Motor neuron (in vitro differentiated cells): Measurements from ENCODE around the gene EVPL. TPM values are rescaled to one million over a fixed set of nuclear protein-coding genes. Genes with fewer than 3 reads are reported as not detected.
A peak's percentile ranks its signal among the peaks of the same experiment; 100 is the strongest.

Source experiments
- ATAC-seq, 8 experiments: fragments of 200-7000 bp; cut with Tn5 transposase; replicated peaks in 6 of 8; 2 replicates each; pipeline ENCODE4 v1.8.0; 2021; ENCODE audit warnings: mild to moderate bottlenecking in 8 of 8, moderate library complexity in 8 of 8
- H3K27ac ChIP-seq, 2 donors: fragments of 250-450 bp; sonication (Bioruptor Pico); 2 replicates each; pipeline ENCODE4 v1.9.0; 2021; ENCODE audit warnings: antibody characterized with exemption in 2 of 2, mild to moderate bottlenecking in 2 of 2, moderate library complexity in 1 of 2
- H3K4me1 ChIP-seq, 2 donors: fragments of 250-450 bp; sonication (Bioruptor Pico); replicated peaks in 1 of 2; 2 replicates each; pipeline ENCODE4 v1.6.1; 2021; ENCODE audit warnings: antibody characterized with exemption in 2 of 2, mild to moderate bottlenecking in 2 of 2, moderate library complexity in 1 of 2
- H3K4me3 ChIP-seq, 5 donors: fragments of 250-450 bp; sonication (Bioruptor Pico); 2 replicates each; pipeline ENCODE4 v1.9.0; 2021; ENCODE audit warnings: antibody characterized with exemption in 5 of 5, mild to moderate bottlenecking in 5 of 5, moderate library complexity in 4 of 5
- WGBS, 10 experiments: fragments of 450-650 bp; shearing (Covaris generic); methylation state at CpG; one replicate each; pipeline ENCODE4 v1.0.0; 2022; 5-methylcytosine and 5-hydroxymethylcytosine counted together
- in situ Hi-C, 9 experiments: fragments of 400-800 bp; cut with MboI; loops; one replicate each; pipeline ENCODE4 v1.15.0; 2021; ENCODE audit warnings: low sequenced_read_pairs in 9 of 9, low pct_unique_long_range_greater_than_20kb in 2 of 9; ENCODE audit not compliant: unreplicated experiment in 9 of 9
- total RNA-seq, 8 experiments: library from RNA; unstranded; fragments of 300-600 nt; gene quantifications; 2 replicates each; pipeline versions ENCODE4 v1.2.3 to v1.2.4, GENCODE V29; 2022

Gene EVPL
- total RNA-seq, 8 experiments from 2014 or later, result 0.05 to 1.0 (median 0.59) TPM; not detected in 1

DNA sequence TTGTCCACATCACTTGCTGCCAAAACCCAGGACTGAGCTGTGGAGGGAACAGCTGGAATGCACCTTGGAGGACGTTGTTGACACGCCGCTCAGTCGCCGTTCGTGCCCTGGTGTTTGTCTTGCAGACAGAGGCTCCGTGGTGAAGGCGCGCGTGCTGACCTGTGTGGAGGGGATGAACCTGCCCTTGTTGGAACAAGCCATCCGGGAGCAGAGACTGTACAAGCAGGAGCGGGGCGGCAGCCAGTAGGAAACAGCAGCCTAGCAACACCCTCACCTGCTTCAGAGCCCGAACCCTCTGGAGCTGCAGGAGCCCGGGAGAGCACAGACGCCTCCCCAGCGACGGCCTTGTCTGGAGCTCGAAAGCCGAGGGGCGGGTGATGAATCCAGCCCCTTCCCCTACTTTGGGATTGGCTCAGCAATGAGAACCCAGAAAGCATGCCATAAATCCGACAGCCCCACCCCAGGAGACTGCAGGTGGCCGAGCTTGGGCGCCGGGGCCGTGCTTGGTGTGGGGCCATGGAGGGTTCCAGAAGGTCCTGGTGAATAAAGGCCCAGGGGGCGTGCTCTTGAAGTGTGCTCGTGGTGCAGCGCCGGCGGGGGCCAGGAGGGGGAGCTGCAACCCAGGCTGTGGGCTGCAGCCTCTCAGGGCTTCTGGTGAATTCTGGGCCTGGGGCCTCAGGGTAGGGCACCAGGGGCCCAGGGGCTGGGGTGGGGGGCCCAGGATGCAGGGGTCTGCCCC lies 26.9 kb downstream of the EVPL start:
- Histone ChIP-seq H3K4me1 (peaks cover 0 to 7% of the 10 kb centered on the region in 2 donors), H3K4me3 (no peak overlapping the region), H3K27ac (no peak overlapping the region)
- in situ Hi-C loops, result loop anchor here in 4 of 9 experiments (25.0 kb wide), 1 partner anchor 287 kb away; no protein-coding TSS in a partner anchor
- peak; percentile 30 to 83 (median 64) for ATAC-seq
- WGBS, 10 experiments, result 81 to 91% (median 85%) methylated on average over 5 to 9 of the region's 31 CpGs; no CpG with 5 or more reads in 7 of the 10 experiments

DNA sequence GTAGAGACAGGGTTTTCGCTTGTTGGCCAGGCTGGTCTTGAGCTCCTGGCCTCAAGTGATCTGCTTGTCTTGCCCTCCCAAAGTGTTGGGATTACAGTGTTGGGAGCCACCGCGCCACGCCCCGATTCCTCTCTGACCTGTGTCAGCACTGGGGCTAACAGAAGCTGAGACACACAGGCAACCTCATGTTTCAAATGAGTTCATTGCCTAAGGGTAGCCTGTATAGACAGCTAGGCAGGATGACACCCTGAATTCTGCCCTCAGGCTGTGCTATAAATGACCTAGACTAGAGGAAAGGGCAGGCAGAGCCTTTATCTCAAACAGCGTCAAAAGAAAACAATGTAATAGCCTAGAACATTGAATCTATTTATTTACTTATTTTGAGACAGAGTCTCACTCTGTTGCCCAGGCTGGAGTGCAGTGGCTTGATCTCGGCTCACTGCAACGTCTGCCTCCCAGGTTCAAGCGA lies 28.7 kb downstream of the EVPL start:
- ATAC-seq, result peak in 2 of 8 experiments; percentile 10 to 13
- in situ Hi-C loops, result no loop called here

DNA sequence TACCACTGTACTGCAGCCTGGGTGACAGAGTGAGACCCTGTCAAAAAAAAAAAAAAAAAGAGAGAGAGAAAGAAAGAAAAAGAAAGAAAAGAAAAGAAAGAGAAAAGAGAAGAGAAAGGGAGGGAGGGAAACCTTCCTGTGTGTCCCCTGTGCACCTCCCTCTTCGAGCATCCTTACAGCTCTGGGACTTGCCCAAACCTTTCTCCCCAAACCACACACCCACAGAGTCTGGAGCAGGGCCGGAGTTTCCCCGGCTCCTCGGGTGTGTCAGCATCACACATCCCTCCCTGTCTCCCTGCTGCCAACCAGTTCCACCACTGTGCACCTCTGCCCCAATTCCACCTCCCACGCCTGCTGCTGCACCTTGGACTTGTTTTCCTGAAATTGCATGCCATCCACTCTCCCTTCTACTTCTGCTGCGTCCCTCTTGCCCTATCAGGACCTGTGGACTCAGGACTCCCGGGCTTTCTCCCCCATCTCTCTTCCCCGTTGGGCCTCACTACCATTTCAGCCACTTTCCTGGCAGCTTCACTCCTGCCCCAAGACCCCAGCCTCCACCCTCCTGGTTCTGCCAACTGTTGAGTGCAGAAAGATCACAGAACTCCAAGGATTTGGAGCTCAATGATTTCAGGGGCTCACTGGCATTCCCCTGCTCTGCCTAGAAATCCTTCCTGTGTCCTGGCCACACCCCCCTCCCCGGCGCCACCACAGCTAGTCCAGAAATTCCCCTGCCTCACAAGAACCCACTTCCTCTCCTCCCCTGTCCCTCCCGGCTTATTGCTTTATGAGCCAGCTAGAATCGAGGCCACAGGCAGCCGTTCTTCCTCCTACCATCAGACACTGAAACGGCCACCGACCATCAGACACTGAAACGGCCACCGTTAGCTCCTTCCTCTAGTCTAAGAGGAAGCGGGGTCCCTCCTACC lies 30.2 kb downstream of the EVPL start:
- 6 to 80% (median 63%) methylated on average over 1 to 11 of the region's 18 CpGs; no CpG with 5 or more reads in 1 of the 10 experiments for WGBS, 10 experiments
- Histone ChIP-seq H3K4me1 (peaks cover 0 to 7% of the 10 kb centered on the region in 2 donors), H3K27ac (no peak overlapping the region), H3K4me3 (no peak overlapping the region)
- peak in 3 of 8 experiments; percentile 22 to 77 (median 69) for ATAC-seq
- in situ Hi-C loops, result no loop called here

More for the DNA sequence above, 28.7 kb downstream of the EVPL start:
- Histone ChIP-seq H3K27ac (no peak overlapping the region), H3K4me3 (no peak overlapping the region), H3K4me1 (peaks cover 0 to 7% of the 10 kb centered on the region in 2 donors)
- 70 to 100% (median 95%) methylated on average over 1 to 9 of the region's 9 CpGs; no CpG with 5 or more reads in 1 of the 10 experiments for WGBS, 10 experiments

DNA sequence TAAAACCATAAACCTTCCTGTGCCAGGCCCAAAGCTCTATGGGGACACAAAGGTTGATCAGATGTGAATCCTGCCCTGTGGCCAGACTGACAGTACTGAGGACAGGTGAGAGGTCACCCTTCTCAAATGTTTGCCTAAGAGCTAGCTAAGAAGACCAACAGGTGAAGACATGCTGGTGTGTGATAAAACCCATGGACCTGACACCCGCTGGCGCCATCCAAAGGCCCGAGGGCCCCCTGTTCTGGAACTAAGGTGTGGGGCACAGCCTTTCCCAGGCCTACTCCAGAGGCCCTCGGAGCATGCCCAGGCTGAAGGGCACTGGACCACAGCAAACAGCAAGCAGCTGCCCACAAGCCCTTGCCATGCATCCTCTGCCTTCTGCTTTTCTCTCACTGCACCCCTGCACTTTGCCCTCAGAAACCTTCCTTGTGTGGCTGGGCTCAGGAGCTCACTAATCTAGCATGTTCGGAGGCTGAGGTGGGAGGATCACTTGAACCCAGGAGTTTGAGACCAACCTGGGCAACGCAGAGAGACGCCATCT lies 31.7 kb downstream of the EVPL start:
- WGBS, 10 experiments, result 88 to 100% (median 100%) methylated on average over 1 to 3 of the region's 7 CpGs; no CpG with 5 or more reads in 3 of the 10 experiments
- Histone ChIP-seq H3K4me1 (peaks cover 0 to 4% of the 10 kb centered on the region in 2 donors), H3K4me3 (no peak overlapping the region)

DNA sequence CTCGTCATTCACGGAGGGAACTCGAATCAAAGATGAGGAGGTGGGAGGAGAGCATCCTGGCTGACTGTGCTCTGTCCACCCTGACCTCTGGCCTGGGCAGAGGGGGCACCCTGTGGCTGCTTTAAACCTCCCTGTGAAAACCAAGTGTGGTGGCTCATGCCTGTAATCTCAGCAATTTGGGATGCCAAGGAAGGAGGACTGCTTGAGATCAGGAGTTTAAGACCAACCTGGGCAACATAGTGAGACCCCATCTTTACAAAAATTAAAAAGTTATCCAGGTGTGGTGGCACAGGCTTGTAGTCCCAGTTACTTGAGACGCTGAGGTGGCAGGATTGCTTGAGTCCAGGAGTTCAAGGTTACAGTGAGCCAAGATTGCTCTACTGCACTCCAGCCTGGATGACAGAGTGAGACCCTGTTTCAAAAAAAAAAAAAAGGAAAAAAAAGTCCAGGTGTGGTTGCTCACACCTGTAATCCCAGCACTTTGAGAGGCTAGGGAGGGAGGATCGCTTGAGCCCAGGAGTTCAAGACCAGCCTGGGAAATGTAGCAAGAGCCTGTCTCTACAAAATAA lies 32.2 kb downstream of the EVPL start:
- no peak overlapping the region for H3K27ac ChIP-seq
- WGBS, 10 experiments, result 82 to 100% (median 92%) methylated on average over 1 to 5 of the region's 5 CpGs; no CpG with 5 or more reads in 3 of the 10 experiments
- no peak overlapping the region for H3K4me3 ChIP-seq
- in situ Hi-C loops, result no loop called here
- no peak for ATAC-seq
- H3K4me1 ChIP-seq, result no peaks in the 10 kb centered on the region

More for the DNA sequence above, 31.7 kb downstream of the EVPL start:
- in situ Hi-C loops, result no loop called here
- no peak for ATAC-seq
- no peak overlapping the region for H3K27ac ChIP-seq

DNA sequence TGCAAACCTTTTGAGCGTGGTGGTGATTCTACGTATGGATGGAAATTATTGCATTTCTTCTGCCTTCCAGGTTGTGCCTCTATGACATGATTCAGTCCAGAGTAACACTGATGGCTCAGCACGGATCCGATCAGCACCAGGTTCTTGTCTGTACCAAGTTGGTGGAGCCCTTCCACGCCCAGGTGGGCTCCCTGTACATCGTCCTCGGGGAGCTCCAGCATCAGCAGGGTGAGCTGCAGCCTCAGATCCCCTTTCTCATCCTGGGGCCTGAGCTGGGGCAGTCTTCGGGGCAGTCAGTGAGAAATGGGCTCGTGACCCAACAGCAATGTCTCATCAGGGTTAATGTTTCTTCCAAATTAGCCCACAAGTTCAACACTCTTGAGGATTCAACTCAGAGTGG lies 35.7 kb downstream of the EVPL start:
- in situ Hi-C loops, result no loop called here
- Histone ChIP-seq H3K27ac (no peak overlapping the region), H3K4me1 (no peaks in the 10 kb centered on the region), H3K4me3 (no peak overlapping the region)
- WGBS, 10 experiments, result 76 to 100% (median 93%) methylated on average over 1 to 7 of the region's 9 CpGs; no CpG with 5 or more reads in 2 of the 10 experiments
- ATAC-seq, result no peak

DNA sequence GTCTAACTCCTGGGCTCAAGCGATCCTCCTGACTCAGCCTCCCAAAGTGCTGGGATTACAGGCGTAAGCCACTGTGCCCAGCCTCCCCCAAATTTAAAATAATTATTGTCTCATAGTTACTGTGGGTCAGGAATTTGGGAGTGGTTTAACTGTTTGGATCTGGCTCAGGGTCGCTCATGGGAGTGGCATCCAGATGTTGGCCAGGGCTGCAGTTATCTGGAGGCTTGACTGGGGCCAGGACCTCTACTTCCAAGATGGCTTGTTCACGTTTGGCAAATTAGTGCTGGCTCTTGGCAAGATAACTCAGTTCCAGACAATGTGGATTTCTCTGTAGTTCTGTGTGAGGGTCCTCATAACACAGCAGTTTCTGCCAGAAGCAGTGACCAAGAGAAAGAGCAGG lies 40.1 kb downstream of the EVPL start:
- no peak for ATAC-seq
- no peak overlapping the region for H3K4me3 ChIP-seq

DNA sequence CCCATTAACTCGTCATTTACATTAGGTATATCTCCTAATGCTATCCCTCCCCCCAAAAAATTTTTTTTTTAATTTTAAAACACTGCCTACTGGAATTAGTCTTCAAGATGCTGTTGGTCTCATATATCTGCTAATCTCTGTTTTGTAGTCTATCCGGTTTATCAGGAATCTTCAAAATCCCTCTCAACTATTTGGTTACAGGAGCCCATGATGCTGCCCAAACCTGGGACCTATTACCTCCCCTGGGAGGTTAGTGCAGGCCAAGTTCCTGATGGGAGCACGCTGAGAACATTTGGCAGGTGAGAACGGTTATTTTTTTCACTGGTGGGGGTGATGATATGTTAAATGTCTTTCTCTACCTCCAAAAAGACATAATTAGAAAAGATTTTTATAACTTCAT lies 41.1 kb downstream of the EVPL start:
- in situ Hi-C loops, result no loop called here
- Histone ChIP-seq H3K4me3 (no peak overlapping the region), H3K27ac (no peak overlapping the region), H3K4me1 (peaks cover 13 to 15% of the 10 kb centered on the region in 2 donors)
- no peak for ATAC-seq
- WGBS, 10 experiments, result 88 to 100% (median 97%) methylated on average over 1 to 4 of the region's 4 CpGs; no CpG with 5 or more reads in 1 of the 10 experiments

More for the DNA sequence above, 40.1 kb downstream of the EVPL start:
- H3K27ac ChIP-seq, result no peak overlapping the region
- WGBS, 10 experiments, result 0 to 100% (median 57%) methylated on average over 1 to 4 of the region's 4 CpGs; no CpG with 5 or more reads in 3 of the 10 experiments
- in situ Hi-C loops, result no loop called here
- peaks cover 13 to 15% of the 10 kb centered on the region in 2 donors for H3K4me1 ChIP-seq

DNA sequence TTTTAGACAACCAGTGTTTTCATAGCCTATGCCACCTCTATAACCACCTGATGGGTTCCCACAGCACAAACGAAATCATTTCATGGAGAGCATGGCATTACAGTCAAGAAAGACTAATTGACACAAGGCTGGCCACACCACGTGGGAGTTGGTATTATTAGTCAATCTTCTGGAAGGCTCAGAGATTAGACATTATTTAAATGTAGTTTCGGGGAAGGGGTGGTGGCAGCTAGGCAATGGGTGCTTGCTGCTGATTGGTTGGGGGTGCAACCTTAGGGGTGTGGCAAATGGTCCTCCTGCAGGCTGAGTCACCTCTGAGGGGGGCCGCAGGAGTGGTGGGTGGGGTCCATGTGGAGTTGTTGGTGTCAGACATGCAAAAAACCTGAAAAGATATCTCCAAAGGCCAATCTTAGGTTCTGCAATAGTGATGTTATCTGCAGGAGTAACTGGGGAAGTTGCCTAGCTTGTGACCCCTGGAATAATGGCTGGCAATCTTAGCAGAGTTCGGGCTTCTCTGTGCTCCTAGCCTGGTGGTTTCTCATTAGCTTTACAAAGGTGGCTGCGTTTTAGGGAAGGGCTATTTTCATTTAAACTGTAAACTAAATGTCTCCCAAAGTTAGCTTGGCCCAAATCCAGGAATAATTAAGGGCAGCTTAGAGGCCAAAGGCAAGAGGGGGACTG lies 43.5 kb downstream of the EVPL start:
- H3K4me3 ChIP-seq, result no peak overlapping the region
- H3K4me1 ChIP-seq, result peaks cover 19% of the 10 kb centered on the region in 2 donors
- in situ Hi-C loops, result no loop called here
- ATAC-seq, result peak in 6 of 8 experiments; percentile 1 to 50 (median 25)
- WGBS, 10 experiments, result 0 to 40% (median 12%) methylated on average over 1 to 5 of the region's 6 CpGs; no CpG with 5 or more reads in 2 of the 10 experiments
- peak overlapping the region in 1 of 2 donors; percentile 7 for H3K27ac ChIP-seq

DNA sequence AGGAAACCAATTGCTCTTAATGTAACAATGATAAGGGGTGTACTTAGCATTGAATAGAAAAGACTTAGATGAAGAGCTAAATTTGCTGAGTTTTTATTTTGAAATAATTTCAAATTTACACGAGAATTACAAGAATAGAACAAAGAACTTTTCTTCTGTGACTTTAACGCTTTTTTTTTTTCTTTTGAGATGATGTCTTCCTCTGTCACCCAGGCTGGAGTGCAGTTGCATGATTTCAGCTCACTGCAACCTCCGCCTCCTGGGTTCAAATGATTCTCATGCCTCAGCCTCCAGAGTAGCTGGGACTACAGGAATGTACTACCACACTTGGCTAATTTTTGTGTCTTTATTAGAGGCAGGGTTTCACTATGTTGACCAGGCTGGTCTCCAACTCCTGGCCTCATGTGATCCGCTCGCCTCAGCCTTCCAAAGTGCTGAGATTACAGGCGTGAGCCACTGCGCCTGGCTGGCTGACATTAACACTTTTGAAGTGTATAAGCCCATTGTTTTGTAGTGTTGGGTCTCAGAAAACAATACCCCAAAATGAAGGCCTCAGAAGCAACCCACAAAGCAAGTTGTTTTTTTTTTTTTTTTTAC lies 46.0 kb downstream of the EVPL start:
- no peak for ATAC-seq
- H3K4me3 ChIP-seq, result no peak overlapping the region
- H3K4me1 ChIP-seq, result peaks cover 24 to 32% of the 10 kb centered on the region in 2 donors
- H3K27ac ChIP-seq, result no peak overlapping the region
- in situ Hi-C loops, result no loop called here
- WGBS, 10 experiments, result 51 to 100% (median 78%) methylated on average over 2 to 7 of the region's 7 CpGs; no CpG with 5 or more reads in 2 of the 10 experiments

DNA sequence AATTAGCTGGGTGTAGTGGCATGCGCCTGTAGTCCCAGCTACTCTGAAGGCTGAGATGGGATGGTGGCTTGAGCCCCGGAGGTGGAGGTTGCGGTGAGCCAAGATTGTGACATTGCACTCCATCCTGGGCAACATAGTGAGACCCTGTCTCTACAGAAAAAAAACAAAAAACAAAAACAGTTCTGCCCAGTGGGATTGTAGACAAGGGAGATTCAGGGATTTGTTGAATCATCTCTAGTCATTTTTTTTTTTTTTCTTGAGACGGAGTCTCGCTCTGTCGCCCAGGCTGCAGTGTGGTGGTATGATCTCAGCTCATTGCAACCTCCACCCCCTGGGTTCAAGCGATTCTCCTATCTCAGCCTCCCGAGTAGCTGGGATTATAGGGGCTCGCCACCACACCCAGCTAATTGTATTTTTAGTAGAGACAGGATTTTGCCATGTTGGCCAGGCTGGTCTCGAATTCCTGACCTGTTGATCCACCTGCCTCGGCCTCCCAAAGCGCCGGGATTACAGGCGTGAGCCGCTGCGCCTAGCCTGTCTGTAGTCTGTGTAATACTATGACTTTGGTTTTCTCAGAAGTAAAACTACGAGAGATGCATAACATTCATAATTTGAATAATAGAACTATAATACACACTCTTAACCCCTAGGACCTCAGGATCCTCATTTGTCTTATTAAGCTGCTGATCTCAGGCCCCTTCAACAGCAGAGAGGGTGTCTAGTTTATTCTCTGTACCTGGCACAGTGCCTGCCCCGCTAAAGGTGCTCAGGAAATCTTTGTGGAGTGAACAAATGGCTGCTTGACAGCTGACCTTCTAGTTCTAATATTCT lies 46.7 kb downstream of the EVPL start:
- peak overlapping the region; percentile 99 for H3K27ac ChIP-seq
- WGBS, 10 experiments, result 0 to 100% (median 85%) methylated on average over 1 to 10 of the region's 18 CpGs; no CpG with 5 or more reads in 1 of the 10 experiments
- peak overlapping the region; percentile 53 to 87 (median 80) for H3K4me3 ChIP-seq
- ATAC-seq, result no peak
- in situ Hi-C loops, result no loop called here
- peaks cover 24 to 32% of the 10 kb centered on the region in 2 donors for H3K4me1 ChIP-seq
